ENCODE data around the gene HMOX2. TPM values are rescaled to one million over a fixed set of nuclear protein-coding genes. Genes with fewer than 3 reads are reported as not detected.

Gene HMOX2
- total RNA-seq, 2 donors from 2014 or later, result 31.9 to 58.8 TPM

GRCh38 chr16:4474192-4474961, 1.8 kb upstream of the HMOX2 start, which contains the start of gene NMRAL1:
TSS of gene NMRAL1 (minus strand) at chr16:4474625. CDS start at chr16:4474132, 493 bp downstream.
- ATAC-seq, result peak; percentile 70
- Mint-ChIP-seq H3K27ac (peak within 1 kb of the TSS; percentile 39), H3K27me3 (no peaks in the 10 kb centered on the region), H3K4me1 (peaks cover 26% of the 10 kb centered on the region), H3K4me3 (peak within 1 kb of the TSS; percentile 85), H3K36me3 (ENCODE audit: low read depth) (no peaks in the 10 kb centered on the region)
- peak; percentile 71 to 86 (median 83) for DNase-seq
- H3K9me3 ChIP-seq (ENCODE audit: control insufficient read depth, low read length, poor library complexity, severe bottlenecking), result no peaks in the 10 kb centered on the region

- peak overlapping the region; percentile 91 for H3K27ac Mint-ChIP-seq
- no peaks in the 10 kb centered on the region for H3K27me3 Mint-ChIP-seq
- H3K4me1 Mint-ChIP-seq, result peaks cover 40% of the 10 kb centered on the region
- no peaks in the 10 kb centered on the region for H3K9me3 ChIP-seq (ENCODE audit: control insufficient read depth, low read length, poor library complexity, severe bottlenecking)
- peak overlapping the region; percentile 94 for H3K4me3 Mint-ChIP-seq
- no peak for DNase-seq
- ATAC-seq, result no peak
- no peaks in the 10 kb centered on the region for H3K36me3 Mint-ChIP-seq (ENCODE audit: low read depth)
These were observed 1.8 kb downstream of the HMOX2 start for GRCh38 chr16:4477966-4478365.

- DNase-seq (no peak), ATAC-seq (peak; percentile 39)
- Mint-ChIP-seq H3K4me1 (peaks cover 41% of the 10 kb centered on the region), H3K27me3 (no peaks in the 10 kb centered on the region), H3K27ac (peak overlapping the region; percentile 90), H3K36me3 (ENCODE audit: low read depth) (peaks cover 5% of the 10 kb centered on the region), H3K4me3 (peak overlapping the region; percentile 5)
- H3K9me3 ChIP-seq (ENCODE audit: control insufficient read depth, low read length, poor library complexity, severe bottlenecking), result no peaks in the 10 kb centered on the region
These were observed 5.3 kb downstream of the HMOX2 start for GRCh38 chr16:4481526-4481925.

- peak overlapping the region; percentile 90 for H3K27ac Mint-ChIP-seq
- peak overlapping the region; percentile 28 for H3K4me3 Mint-ChIP-seq
- DNase-seq (no peak), ATAC-seq (no peak)
- peaks cover 5% of the 10 kb centered on the region for H3K36me3 Mint-ChIP-seq (ENCODE audit: low read depth)
- peaks cover 43% of the 10 kb centered on the region for H3K4me1 Mint-ChIP-seq
- H3K9me3 ChIP-seq (ENCODE audit: control insufficient read depth, low read length, poor library complexity, severe bottlenecking), result no peaks in the 10 kb centered on the region
- H3K27me3 Mint-ChIP-seq, result no peaks in the 10 kb centered on the region
These were observed 5.8 kb downstream of the HMOX2 start for GRCh38 chr16:4481963-4482362.

- H3K27ac Mint-ChIP-seq, result peak overlapping the region; percentile 95
- no peaks in the 10 kb centered on the region for H3K27me3 Mint-ChIP-seq
- H3K4me3 Mint-ChIP-seq, result peak overlapping the region; percentile 67
These were observed 10.1 kb downstream of the HMOX2 start for GRCh38 chr16:4486126-4486893.

GRCh38 chr16:4487955-4488498, 11.8 kb downstream of the HMOX2 start:
- peaks cover 5% of the 10 kb centered on the region for H3K36me3 Mint-ChIP-seq (ENCODE audit: low read depth)

More at GRCh38 chr16:4486126-4486893, 10.1 kb downstream of the HMOX2 start:
- Mint-ChIP-seq H3K4me1 (peaks cover 51% of the 10 kb centered on the region), H3K36me3 (ENCODE audit: low read depth) (peaks cover 5% of the 10 kb centered on the region)
- DNase-seq, result no peak
- no peaks in the 10 kb centered on the region for H3K9me3 ChIP-seq (ENCODE audit: control insufficient read depth, low read length, poor library complexity, severe bottlenecking)
- ATAC-seq, result no peak

GRCh38 chr16:4488499-4488967, 12.3 kb downstream of the HMOX2 start:
- Mint-ChIP-seq H3K27me3 (no peaks in the 10 kb centered on the region), H3K27ac (peak overlapping the region; percentile 95), H3K36me3 (ENCODE audit: low read depth) (peaks cover 5% of the 10 kb centered on the region), H3K4me1 (peaks cover 40% of the 10 kb centered on the region), H3K4me3 (peak overlapping the region; percentile 81)
- ATAC-seq (peak; percentile 86), DNase-seq (no peak)
- H3K9me3 ChIP-seq (ENCODE audit: control insufficient read depth, low read length, poor library complexity, severe bottlenecking), result no peaks in the 10 kb centered on the region

More at GRCh38 chr16:4487955-4488498, 11.8 kb downstream of the HMOX2 start:
- H3K9me3 ChIP-seq (ENCODE audit: control insufficient read depth, low read length, poor library complexity, severe bottlenecking), result no peaks in the 10 kb centered on the region
- Mint-ChIP-seq H3K27me3 (no peaks in the 10 kb centered on the region), H3K4me3 (peak overlapping the region; percentile 81), H3K4me1 (peaks cover 36% of the 10 kb centered on the region), H3K27ac (peak overlapping the region; percentile 95)
- ATAC-seq (peak; percentile 72), DNase-seq (no peak)

GRCh38 chr16:4489030-4489429, 12.8 kb downstream of the HMOX2 start:
- peak overlapping the region; percentile 81 for H3K4me3 Mint-ChIP-seq
- ATAC-seq (no peak), DNase-seq (no peak)
- H3K27ac Mint-ChIP-seq, result peak overlapping the region; percentile 95
- peaks cover 5% of the 10 kb centered on the region for H3K36me3 Mint-ChIP-seq (ENCODE audit: low read depth)
- H3K9me3 ChIP-seq (ENCODE audit: control insufficient read depth, low read length, poor library complexity, severe bottlenecking), result no peaks in the 10 kb centered on the region
- H3K4me1 Mint-ChIP-seq, result peaks cover 41% of the 10 kb centered on the region
- no peaks in the 10 kb centered on the region for H3K27me3 Mint-ChIP-seq

- no peak for DNase-seq
- H3K27ac Mint-ChIP-seq, result peak overlapping the region; percentile 95
- no peak overlapping the region for H3K4me3 Mint-ChIP-seq
- no peaks in the 10 kb centered on the region for H3K9me3 ChIP-seq (ENCODE audit: control insufficient read depth, low read length, poor library complexity, severe bottlenecking)
- no peaks in the 10 kb centered on the region for H3K27me3 Mint-ChIP-seq
- peaks cover 40% of the 10 kb centered on the region for H3K4me1 Mint-ChIP-seq
- H3K36me3 Mint-ChIP-seq (ENCODE audit: low read depth), result no peaks in the 10 kb centered on the region
- ATAC-seq, result no peak
These were observed 15.7 kb downstream of the HMOX2 start for GRCh38 chr16:4491898-4492297.

GRCh38 chr16:4494746-4495490, 18.7 kb downstream of the HMOX2 start:
- Mint-ChIP-seq H3K4me3 (no peak overlapping the region), H3K4me1 (peaks cover 49% of the 10 kb centered on the region), H3K27me3 (no peaks in the 10 kb centered on the region), H3K36me3 (ENCODE audit: low read depth) (no peaks in the 10 kb centered on the region), H3K27ac (peak overlapping the region; percentile 45)
- H3K9me3 ChIP-seq (ENCODE audit: control insufficient read depth, low read length, poor library complexity, severe bottlenecking), result no peaks in the 10 kb centered on the region
- ATAC-seq (no peak), DNase-seq (no peak)

- DNase-seq (no peak), ATAC-seq (no peak)
- no peaks in the 10 kb centered on the region for H3K9me3 ChIP-seq (ENCODE audit: control insufficient read depth, low read length, poor library complexity, severe bottlenecking)
- Mint-ChIP-seq H3K36me3 (ENCODE audit: low read depth) (no peaks in the 10 kb centered on the region), H3K27ac (peak overlapping the region; percentile 79), H3K27me3 (no peaks in the 10 kb centered on the region), H3K4me1 (peaks cover 55% of the 10 kb centered on the region), H3K4me3 (no peak overlapping the region)
These were observed 19.6 kb downstream of the HMOX2 start for GRCh38 chr16:4495766-4496165.

GRCh38 chr16:4496305-4496704, 20.1 kb downstream of the HMOX2 start:
- Mint-ChIP-seq H3K27ac (peak overlapping the region; percentile 79), H3K27me3 (no peaks in the 10 kb centered on the region), H3K4me3 (no peak overlapping the region), H3K4me1 (peaks cover 56% of the 10 kb centered on the region), H3K36me3 (ENCODE audit: low read depth) (no peaks in the 10 kb centered on the region)
- no peak for ATAC-seq
- DNase-seq, result no peak
- H3K9me3 ChIP-seq (ENCODE audit: control insufficient read depth, low read length, poor library complexity, severe bottlenecking), result no peaks in the 10 kb centered on the region

Data from T-helper 17 cell (primary cell).